ENCODE measurements around the gene WDR4.

Gene WDR4

GRCh38 chr21:42847051-42847707 lies 32.2 kb downstream of the WDR4 start:
- no peak for TF ChIP-seq CSDC2 (CRISPR knock-in tag; IDR thresholded peaks at IDR 0.05)
- TF ChIP-seq TSHZ2 (CRISPR knock-in tag; IDR thresholded peaks at IDR 0.05), result no peak
- no peak for TF ChIP-seq ARNTL (CRISPR knock-in tag; IDR thresholded peaks at IDR 0.05; ENCODE audit: borderline replicate concordance, low read depth)
- no peak for TF ChIP-seq POU6F1 (CRISPR knock-in tag; IDR thresholded peaks at IDR 0.05; ENCODE audit: borderline replicate concordance, low read depth)
- no peak for TF ChIP-seq SNAI2 (CRISPR knock-in tag; IDR thresholded peaks at IDR 0.05)
- no peak for TF ChIP-seq ZNF8 (CRISPR knock-in tag; IDR thresholded peaks at IDR 0.05)
- TF ChIP-seq CREB5 (CRISPR knock-in tag; IDR thresholded peaks at IDR 0.05; ENCODE audit: low read depth), result no peak
- no peak for TF ChIP-seq TCF4 (CRISPR knock-in tag; IDR thresholded peaks at IDR 0.05; ENCODE audit: borderline replicate concordance)
- TF ChIP-seq BACH2 (CRISPR knock-in tag; IDR thresholded peaks at IDR 0.05; ENCODE audit: borderline replicate concordance), result no peak
- no peak for TF ChIP-seq ZNF70 (CRISPR knock-in tag; IDR thresholded peaks at IDR 0.05)
- no peak for TF ChIP-seq ISL1 (CRISPR knock-in tag; IDR thresholded peaks at IDR 0.05)
- TF ChIP-seq PATZ1 (CRISPR knock-in tag; IDR thresholded peaks at IDR 0.05; ENCODE audit: borderline replicate concordance), result no peak
- no peak for TF ChIP-seq OSR1 (CRISPR knock-in tag; IDR thresholded peaks at IDR 0.05)
- no peak for TF ChIP-seq PPARA (CRISPR knock-in tag; IDR thresholded peaks at IDR 0.05; ENCODE audit: borderline replicate concordance)
- no peak for TF ChIP-seq ZFP30 (CRISPR knock-in tag; IDR thresholded peaks at IDR 0.05)
- no peak for ATAC-seq

- TF ChIP-seq BACH2 (CRISPR knock-in tag; IDR thresholded peaks at IDR 0.05; ENCODE audit: borderline replicate concordance) (no peak), ARNTL (CRISPR knock-in tag; IDR thresholded peaks at IDR 0.05; ENCODE audit: borderline replicate concordance, low read depth) (no peak), ESRRG (CRISPR knock-in tag; IDR thresholded peaks at IDR 0.05) (no peak), CSDC2 (CRISPR knock-in tag; IDR thresholded peaks at IDR 0.05) (no peak), OSR1 (CRISPR knock-in tag; IDR thresholded peaks at IDR 0.05) (no peak), TOX (CRISPR knock-in tag; IDR thresholded peaks at IDR 0.05; ENCODE audit: borderline replicate concordance) (no peak), ZNF70 (CRISPR knock-in tag; IDR thresholded peaks at IDR 0.05) (no peak), PPARA (CRISPR knock-in tag; IDR thresholded peaks at IDR 0.05; ENCODE audit: borderline replicate concordance) (no peak), SNAI2 (CRISPR knock-in tag; IDR thresholded peaks at IDR 0.05) (no peak), ZNF565 (CRISPR knock-in tag; conservative IDR thresholded peaks at IDR 0.05; ENCODE audit: low read depth) (no peak), ZFP30 (CRISPR knock-in tag; IDR thresholded peaks at IDR 0.05) (no peak), TCF4 (CRISPR knock-in tag; IDR thresholded peaks at IDR 0.05; ENCODE audit: borderline replicate concordance) (no peak), ISL1 (CRISPR knock-in tag; IDR thresholded peaks at IDR 0.05) (no peak), ZNF8 (CRISPR knock-in tag; IDR thresholded peaks at IDR 0.05) (no peak), CREB5 (CRISPR knock-in tag; IDR thresholded peaks at IDR 0.05; ENCODE audit: low read depth) (no peak), ZC3H10 (CRISPR knock-in tag; IDR thresholded peaks at IDR 0.05) (no peak), PATZ1 (CRISPR knock-in tag; IDR thresholded peaks at IDR 0.05; ENCODE audit: borderline replicate concordance) (no peak), TSHZ2 (CRISPR knock-in tag; IDR thresholded peaks at IDR 0.05) (no peak)
Measured at GRCh38 chr21:42846221-42846620, 33.1 kb downstream of the WDR4 start.

More at GRCh38 chr21:42846221-42846620, 33.1 kb downstream of the WDR4 start:
- ATAC-seq, result no peak

Data from SK-N-SH treated with all-trans-retinoic acid at 6 μM for 48 hours (cell line).